ENCODE results near the gene NCR1. TPM values are rescaled to one million over a fixed set of nuclear protein-coding genes. Genes with fewer than 3 reads are reported as not detected.
"Not testable (repeated sequence)": the region's sequence is repeated elsewhere in the genome, so short reads cannot be mapped to it uniquely, and the experiment has no call there.

NCR1 gene
- total and polyA plus RNA-seq, 5 experiments from 2014 or later, result 0.29 to 9.8 (median 1.5) TPM; not detected in 2

GRCh38 chr19:54889566-54889965 lies 16.4 kb upstream of the NCR1 start:
- Mint-ChIP-seq H3K9me3 (peaks cover 0 to 3% (median 0%) of the 10 kb centered on the region in 9 donors), H3K4me1 (no peaks in the 10 kb centered on the region), H3K27me3 (peaks cover 3 to 30% (median 6%) of the 10 kb centered on the region in 5 donors), H3K27ac (peak overlapping the region in 1 of 10 donors; percentile 4), H3K4me3 (peak overlapping the region in 1 of 10 donors; percentile 20), H3K36me3 (no peaks in the 10 kb centered on the region)
- ATAC-seq (no peak), DNase-seq (no peak)
- POLR2A ChIA-PET, result no interaction called here

DNA sequence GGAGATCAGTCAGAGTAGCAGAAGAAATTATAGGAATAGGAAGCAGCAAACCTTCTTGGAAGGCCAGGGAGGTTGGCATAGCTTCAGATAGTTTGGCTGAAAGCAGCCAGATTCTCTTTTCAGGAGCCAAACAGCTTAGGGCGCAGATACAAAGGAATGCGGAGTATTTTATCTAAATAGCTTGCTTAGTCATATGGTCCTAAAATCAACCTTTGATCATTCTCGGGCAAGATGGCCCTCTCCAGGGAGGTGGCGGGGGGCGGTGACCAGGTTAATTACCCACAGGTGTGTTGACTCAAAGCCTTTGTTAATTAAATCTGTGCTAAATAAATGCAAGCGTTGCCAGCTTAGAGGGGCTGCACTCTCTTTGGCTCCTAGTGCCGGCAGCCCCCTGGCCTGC lies 12.5 kb upstream of the NCR1 start:
- DNase-seq (no peak), ATAC-seq (no peak)
- Mint-ChIP-seq H3K9me3 (peaks cover 0 to 3% (median 0%) of the 10 kb centered on the region in 9 donors), H3K27me3 (peaks cover 9 to 27% (median 22%) of the 10 kb centered on the region in 5 donors), H3K36me3 (no peaks in the 10 kb centered on the region), H3K4me3 (no peak overlapping the region), H3K27ac (no peak overlapping the region), H3K4me1 (peaks cover 0 to 4% (median 0%) of the 10 kb centered on the region in 4 donors)
- POLR2A ChIA-PET, result no interaction called here

DNA sequence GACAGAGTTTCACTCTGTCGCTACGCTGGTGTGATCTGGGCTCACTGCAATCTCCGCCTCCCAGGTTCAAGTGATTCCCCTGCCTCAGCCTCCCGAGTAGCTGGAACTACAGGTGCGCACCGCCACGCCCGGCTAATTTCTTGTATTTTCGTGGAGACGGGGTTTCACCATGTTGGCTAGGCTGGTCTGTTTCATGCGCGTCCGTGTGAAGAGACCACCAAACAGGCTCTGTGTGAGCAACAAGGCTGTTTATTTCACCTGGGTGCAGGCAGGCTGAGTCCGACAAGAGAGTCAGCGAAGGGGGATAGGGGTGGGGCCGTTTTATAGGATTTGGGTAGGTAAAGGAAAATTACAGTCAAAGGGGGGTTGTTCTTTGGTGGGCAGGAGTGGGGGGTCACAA lies 11.8 kb upstream of the NCR1 start:
- DNase-seq, POLR2A ChIA-PET, H3K4me1 Mint-ChIP-seq, ATAC-seq, H3K36me3 Mint-ChIP-seq, H3K4me3 Mint-ChIP-seq, H3K9me3 Mint-ChIP-seq: not testable (repeated sequence)
- peak overlapping the region in 1 of 10 donors; percentile 30 for H3K27ac Mint-ChIP-seq
- H3K27me3 Mint-ChIP-seq, result peaks cover 13 to 34% (median 26%) of the 10 kb centered on the region in 5 donors

DNA sequence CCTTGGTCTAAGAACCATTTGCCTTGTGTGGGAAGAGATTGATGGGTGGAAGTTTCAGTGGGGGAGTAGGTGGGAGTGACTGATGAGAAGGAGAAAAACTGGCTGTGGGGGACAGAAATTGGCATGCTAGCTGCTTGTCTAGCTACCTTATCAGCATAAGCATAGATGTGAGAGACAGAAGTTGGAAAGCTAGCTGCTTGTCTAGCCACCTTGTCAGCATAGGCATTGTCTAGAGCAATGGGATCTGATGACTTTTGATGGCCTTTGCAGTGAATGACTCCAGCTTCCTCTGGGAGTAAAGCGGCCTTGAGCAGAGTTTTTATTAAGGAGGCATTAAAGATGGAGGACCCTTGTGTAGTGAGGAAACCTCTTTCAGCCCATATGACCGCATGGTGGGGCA lies 9.9 kb upstream of the NCR1 start:
- no peaks in the 10 kb centered on the region for H3K36me3 Mint-ChIP-seq
- no peak for DNase-seq
- ATAC-seq, result no peak
- H3K27ac Mint-ChIP-seq, result no peak overlapping the region
- H3K4me3 Mint-ChIP-seq, result no peak overlapping the region
- H3K9me3 Mint-ChIP-seq, result peaks cover 0 to 2% (median 0%) of the 10 kb centered on the region in 9 donors
- POLR2A ChIA-PET, result no interaction called here
- peaks cover 0 to 4% (median 0%) of the 10 kb centered on the region in 4 donors for H3K4me1 Mint-ChIP-seq
- H3K27me3 Mint-ChIP-seq, result peaks cover 18 to 46% (median 29%) of the 10 kb centered on the region in 5 donors

- POLR2A ChIA-PET, H3K9me3 Mint-ChIP-seq, H3K36me3 Mint-ChIP-seq, DNase-seq, H3K4me1 Mint-ChIP-seq, H3K4me3 Mint-ChIP-seq, ATAC-seq, H3K27ac Mint-ChIP-seq: not testable (repeated sequence)
- H3K27me3 Mint-ChIP-seq, result peaks cover 18 to 46% (median 27%) of the 10 kb centered on the region in 5 donors
Measured at GRCh38 chr19:54898685-54899084, 7.3 kb upstream of the NCR1 start.

DNA sequence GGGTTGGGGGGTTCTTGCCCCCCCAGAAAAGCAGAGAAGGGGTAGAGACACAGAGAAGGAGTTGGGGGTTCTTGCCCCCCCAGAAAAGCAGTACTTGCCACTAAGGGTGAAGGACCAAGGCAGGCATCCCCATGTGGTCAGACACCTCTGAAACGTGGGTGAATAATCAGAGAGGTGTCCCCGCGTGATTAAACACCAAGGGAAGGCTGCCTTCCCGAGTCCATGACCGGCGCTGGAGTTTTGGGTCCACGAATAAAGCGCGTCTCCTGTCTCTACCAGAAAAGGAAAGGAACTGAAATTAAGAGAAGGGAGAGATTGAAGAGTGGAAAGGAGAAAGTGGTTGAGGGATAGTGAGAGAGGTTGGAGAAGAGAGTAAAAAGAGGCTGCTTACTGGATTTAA lies 6.3 kb upstream of the NCR1 start:
- H3K27ac Mint-ChIP-seq, H3K4me1 Mint-ChIP-seq, H3K9me3 Mint-ChIP-seq, ATAC-seq, H3K4me3 Mint-ChIP-seq, DNase-seq, POLR2A ChIA-PET, H3K36me3 Mint-ChIP-seq: not testable (repeated sequence)
- H3K27me3 Mint-ChIP-seq, result peaks cover 18 to 46% (median 22%) of the 10 kb centered on the region in 5 donors

DNA sequence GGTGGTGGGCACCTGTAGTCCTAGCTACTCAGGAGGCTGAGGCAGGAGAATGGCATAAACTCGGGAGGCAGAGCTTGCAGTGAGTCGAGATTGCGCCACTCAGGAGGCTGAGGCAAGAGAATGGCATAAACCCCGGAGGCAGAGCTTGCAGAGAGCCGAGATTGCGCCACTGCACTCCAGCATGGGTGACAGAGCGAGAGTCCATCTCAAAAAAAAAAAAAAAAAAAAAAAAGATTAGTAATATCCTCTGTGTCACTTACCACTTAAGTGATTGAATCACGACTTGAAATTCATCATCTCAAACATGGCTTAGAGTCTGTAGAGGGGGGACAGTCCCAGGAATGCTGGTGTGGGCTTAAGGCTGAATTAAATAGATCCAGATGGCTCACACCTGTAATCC lies 4.8 kb upstream of the NCR1 start:
- peaks cover 23 to 45% (median 25%) of the 10 kb centered on the region in 5 donors for H3K27me3 Mint-ChIP-seq
- H3K27ac Mint-ChIP-seq, result peak overlapping the region in 1 of 10 donors; percentile 33
- ATAC-seq, H3K4me3 Mint-ChIP-seq, H3K9me3 Mint-ChIP-seq, H3K36me3 Mint-ChIP-seq, POLR2A ChIA-PET, DNase-seq, H3K4me1 Mint-ChIP-seq: not testable (repeated sequence)

DNA sequence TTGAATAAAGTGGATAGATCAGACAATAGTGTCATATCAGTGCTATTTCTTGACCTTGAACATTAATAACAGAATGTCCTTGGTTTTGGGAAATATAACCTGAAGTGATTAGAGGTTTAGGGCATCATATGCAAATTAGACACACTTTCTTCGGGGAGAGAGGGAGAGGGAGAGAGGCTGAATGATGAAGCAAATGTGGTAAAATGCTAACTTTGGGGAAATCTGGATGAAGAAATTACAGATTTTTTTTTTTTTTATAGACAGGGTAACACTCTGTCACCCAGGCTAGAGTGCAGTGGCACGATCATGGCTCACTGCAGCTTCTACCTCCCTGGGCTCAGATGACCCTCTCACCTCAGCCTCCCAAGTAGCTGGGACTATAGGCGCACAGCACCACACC lies 3.9 kb upstream of the NCR1 start:
- ATAC-seq, result no peak
- peaks cover 19 to 36% (median 31%) of the 10 kb centered on the region in 5 donors for H3K27me3 Mint-ChIP-seq
- POLR2A ChIA-PET, result no interaction called here
- H3K4me3 Mint-ChIP-seq, result no peak overlapping the region
- H3K36me3 Mint-ChIP-seq, result no peaks in the 10 kb centered on the region
- no peak overlapping the region for H3K27ac Mint-ChIP-seq
- no peak for DNase-seq
- H3K9me3 Mint-ChIP-seq, result peaks cover 0 to 2% (median 0%) of the 10 kb centered on the region in 9 donors
- H3K4me1 Mint-ChIP-seq, result peaks cover 0 to 10% (median 0%) of the 10 kb centered on the region in 4 donors

DNA sequence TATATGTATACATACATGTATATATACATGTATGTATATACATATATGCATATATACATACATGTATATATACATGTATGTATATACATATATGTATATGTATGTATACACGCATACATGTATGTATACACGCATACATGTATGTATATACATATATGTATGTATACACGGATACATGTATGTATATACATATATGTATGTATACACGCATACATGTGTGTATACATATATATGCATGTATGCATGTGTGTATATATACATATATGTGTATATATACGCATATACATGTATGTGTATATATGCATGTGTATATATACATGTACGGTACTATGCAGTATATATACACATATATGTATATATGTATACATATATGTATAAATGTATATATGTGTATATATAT lies 2.6 kb upstream of the NCR1 start:
- peaks cover 14 to 28% (median 22%) of the 10 kb centered on the region in 5 donors for H3K27me3 Mint-ChIP-seq
- H3K4me3 Mint-ChIP-seq, result no peak overlapping the region
- no peak overlapping the region for H3K27ac Mint-ChIP-seq
- DNase-seq, result no peak
- peaks cover 0 to 10% (median 0%) of the 10 kb centered on the region in 4 donors for H3K4me1 Mint-ChIP-seq
- no peak for ATAC-seq
- POLR2A ChIA-PET, result no interaction called here
- peaks cover 0 to 2% (median 0%) of the 10 kb centered on the region in 9 donors for H3K9me3 Mint-ChIP-seq
- no peaks in the 10 kb centered on the region for H3K36me3 Mint-ChIP-seq

DNA sequence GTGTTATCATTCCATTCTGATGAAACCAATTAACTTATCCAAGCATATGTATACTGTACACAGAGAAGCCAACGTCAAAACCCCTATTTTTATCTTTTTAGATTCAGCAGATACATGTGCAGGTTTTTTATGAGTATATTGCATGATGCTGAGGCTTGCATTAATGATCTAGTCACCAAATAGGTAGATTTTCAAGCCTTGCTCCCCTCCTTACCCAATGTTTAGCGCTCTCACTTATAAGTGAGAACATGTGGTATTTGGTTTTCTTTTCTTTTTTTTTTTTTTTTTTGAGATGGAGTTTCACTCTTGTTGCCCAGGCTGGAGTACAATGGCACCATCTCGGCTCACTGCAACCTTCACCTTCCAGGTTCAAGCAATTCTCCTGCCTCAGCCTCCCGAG lies 1.7 kb upstream of the NCR1 start:
- H3K4me3 Mint-ChIP-seq, result peak overlapping the region in 1 of 10 donors; percentile 33
- H3K27me3 Mint-ChIP-seq, result peaks cover 8 to 19% (median 13%) of the 10 kb centered on the region in 5 donors
- H3K36me3 Mint-ChIP-seq, ATAC-seq, POLR2A ChIA-PET, H3K4me1 Mint-ChIP-seq, H3K9me3 Mint-ChIP-seq, DNase-seq: not testable (repeated sequence)
- H3K27ac Mint-ChIP-seq, result peak overlapping the region in 1 of 10 donors; percentile 65

- H3K36me3 Mint-ChIP-seq, result no peaks in the 10 kb centered on the region
- H3K4me1 Mint-ChIP-seq, result peaks cover 0 to 10% (median 0%) of the 10 kb centered on the region in 4 donors
- ATAC-seq (no peak), DNase-seq (no peak)
- peak overlapping the region in 2 of 10 donors; percentile 77 to 88 for H3K4me3 Mint-ChIP-seq
- H3K27me3 Mint-ChIP-seq, result peaks cover 1 to 11% (median 7%) of the 10 kb centered on the region in 5 donors
- POLR2A ChIA-PET, result no interaction called here
- peaks cover 0 to 5% (median 0%) of the 10 kb centered on the region in 9 donors for H3K9me3 Mint-ChIP-seq
- peak overlapping the region in 2 of 10 donors; percentile 20 to 92 for H3K27ac Mint-ChIP-seq
Measured at GRCh38 chr19:54905421-54905802, 536 bp upstream of the NCR1 start.

DNA sequence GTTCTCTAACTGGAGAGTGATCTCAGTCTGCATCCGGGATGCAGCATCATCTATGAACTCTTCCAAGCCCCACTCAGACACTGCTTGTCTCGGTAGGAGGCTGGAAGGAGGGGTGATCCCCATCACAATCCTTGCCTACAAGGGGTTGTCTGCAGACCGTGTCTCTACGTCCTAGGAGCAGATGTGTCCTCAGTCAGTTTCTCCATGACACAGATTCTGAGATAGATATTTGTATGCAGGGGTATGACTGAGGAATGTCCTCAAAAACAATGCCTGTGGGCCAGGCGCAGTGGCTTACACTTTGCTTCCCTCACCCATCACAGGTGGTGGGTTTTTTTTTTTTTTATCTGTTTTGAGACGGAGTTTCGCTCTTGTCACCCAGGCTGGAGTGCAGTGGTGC lies 871 bp downstream of the NCR1 start:
- Mint-ChIP-seq H3K27ac (peak overlapping the region in 2 of 10 donors; percentile 70 to 92), H3K27me3 (peaks cover 0 to 17% (median 8%) of the 10 kb centered on the region in 5 donors), H3K4me3 (peak overlapping the region in 3 of 10 donors; percentile 31 to 88 (median 77)), H3K9me3 (peaks cover 0 to 5% (median 0%) of the 10 kb centered on the region in 9 donors), H3K36me3 (no peaks in the 10 kb centered on the region), H3K4me1 (peaks cover 0 to 8% (median 0%) of the 10 kb centered on the region in 4 donors)
- no peak for DNase-seq
- ATAC-seq, result no peak
- POLR2A ChIA-PET, result no interaction called here

DNA sequence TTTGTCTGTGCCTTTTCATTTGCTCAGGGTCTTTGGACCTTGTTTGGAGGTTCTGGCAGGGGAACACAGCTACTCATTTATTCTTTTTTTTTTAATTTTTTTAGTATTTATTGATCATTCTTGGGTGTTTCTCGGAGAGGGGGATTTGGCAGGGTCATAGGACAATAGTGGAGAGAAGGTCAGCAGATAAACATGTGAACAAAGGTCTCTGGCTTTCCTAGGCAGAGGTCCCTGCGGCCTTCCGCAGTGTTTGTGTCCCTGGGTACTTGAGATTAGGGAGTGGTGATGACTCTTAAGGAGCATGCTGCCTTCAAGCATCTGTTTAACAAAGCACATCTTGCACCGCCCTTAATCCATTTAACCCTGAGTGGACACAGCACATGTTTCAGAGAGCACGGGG lies 2.0 kb downstream of the NCR1 start:
- H3K36me3 Mint-ChIP-seq, H3K4me3 Mint-ChIP-seq, H3K4me1 Mint-ChIP-seq, ATAC-seq, H3K27ac Mint-ChIP-seq, H3K9me3 Mint-ChIP-seq, DNase-seq, POLR2A ChIA-PET: not testable (repeated sequence)
- H3K27me3 Mint-ChIP-seq, result peaks cover 2 to 17% (median 8%) of the 10 kb centered on the region in 5 donors

- POLR2A ChIA-PET, result no interaction called here
- DNase-seq, result no peak
- no peak for ATAC-seq
- Mint-ChIP-seq H3K4me1 (peaks cover 0 to 27% (median 2%) of the 10 kb centered on the region in 4 donors), H3K27ac (peak overlapping the region in 2 of 10 donors; percentile 25 to 57), H3K4me3 (peak overlapping the region in 1 of 10 donors; percentile 65), H3K27me3 (peaks cover 4 to 39% (median 19%) of the 10 kb centered on the region in 5 donors), H3K36me3 (no peaks in the 10 kb centered on the region), H3K9me3 (peaks cover 0 to 7% (median 0%) of the 10 kb centered on the region in 9 donors)
Measured at GRCh38 chr19:54916822-54917221, 10.9 kb downstream of the NCR1 start.

Measured in naive thymus-derived CD8-positive, alpha-beta T cell (primary cell).